ENCODE results near the gene HS2ST1.
A peak's percentile ranks its signal among the peaks of the same experiment; 100 is the strongest.
"Not testable (repeated sequence)": the region's sequence is repeated elsewhere in the genome, so short reads cannot be mapped to it uniquely, and the experiment has no call there.

The HS2ST1 gene

DNA sequence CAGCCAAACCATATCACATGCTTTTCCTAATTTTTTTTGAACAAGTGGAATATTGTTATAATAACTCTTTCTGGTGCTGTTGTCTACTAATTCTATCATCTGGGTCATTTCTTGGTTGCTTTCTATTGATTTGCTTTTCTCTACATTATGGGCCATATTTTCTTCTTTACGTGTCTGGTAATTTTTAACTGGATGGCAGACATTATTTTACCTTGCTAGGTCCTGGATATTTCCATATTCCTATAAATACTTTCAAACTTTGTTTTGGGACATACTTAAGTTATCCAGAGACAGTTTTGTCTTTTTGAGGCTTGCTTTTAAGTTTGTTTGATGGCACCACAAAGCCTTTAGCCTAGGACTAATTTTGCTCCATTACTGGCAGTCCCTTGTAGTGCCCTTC is 11.3 kb downstream of the HS2ST1 start:
- no peak for DNase-seq (ENCODE audit: low spot score)

DNA sequence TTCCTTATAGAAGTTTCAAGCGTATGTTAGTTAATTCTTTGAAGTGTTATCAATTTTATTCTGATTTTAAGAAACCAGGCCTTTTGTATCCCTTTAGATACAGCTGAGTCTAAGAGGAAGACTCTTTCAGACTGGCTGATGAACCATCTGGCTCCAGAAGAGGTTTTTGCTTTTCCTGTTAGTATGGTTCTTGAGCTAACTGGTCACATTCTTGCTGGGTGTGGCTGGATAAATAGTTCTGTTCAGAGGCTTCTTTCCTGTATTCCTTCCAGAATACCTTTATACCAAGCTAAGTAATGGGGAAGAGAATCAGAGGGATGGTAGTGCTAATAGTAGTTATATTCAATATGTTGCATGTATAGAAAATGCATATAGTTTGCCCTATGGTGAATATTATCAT is 12.4 kb downstream of the HS2ST1 start:
- DNase-seq (ENCODE audit: low spot score), result no peak

DNA sequence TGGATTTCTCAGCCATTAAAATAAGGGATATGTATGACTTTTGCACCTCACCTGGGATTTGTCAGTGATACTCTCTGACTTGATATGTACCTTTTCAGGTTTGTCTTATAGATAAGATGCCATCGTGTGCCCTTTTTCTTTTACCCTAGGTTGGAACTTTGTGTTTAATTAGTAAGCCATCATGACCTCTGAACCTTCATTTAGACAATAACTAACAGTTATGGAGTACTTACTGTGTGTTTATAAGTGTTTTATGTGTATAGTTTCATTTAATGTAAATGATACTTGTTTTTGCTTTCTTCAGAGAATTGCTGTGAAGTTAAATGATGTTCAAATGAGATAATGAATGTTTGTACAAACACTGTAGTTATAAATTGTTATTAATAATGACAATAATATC is 14.4 kb downstream of the HS2ST1 start:
- DNase-seq (ENCODE audit: low spot score), result no peak

DNA sequence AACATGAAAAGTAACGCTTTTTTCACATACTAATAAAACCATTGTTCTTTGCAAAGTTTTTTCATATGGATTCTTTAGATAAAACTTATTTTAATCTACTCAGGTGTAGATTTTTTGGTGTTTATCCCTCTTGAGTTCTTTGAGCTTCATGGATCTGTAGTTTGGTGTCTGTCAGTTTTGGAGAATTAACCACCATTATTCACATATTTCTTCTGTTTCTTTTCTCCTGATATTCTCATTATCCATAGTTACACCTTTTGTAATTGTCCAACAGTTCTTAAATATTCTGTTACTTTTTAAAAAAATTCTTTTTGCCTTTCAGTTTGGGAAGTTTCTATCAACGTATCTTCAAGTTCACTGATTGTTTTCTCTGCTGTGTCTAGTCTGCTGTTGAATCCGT is 18.6 kb downstream of the HS2ST1 start:
- DNase-seq (ENCODE audit: low spot score), result no peak

GRCh38 chr1:86933562-86934377 is 19.3 kb downstream of the HS2ST1 start:
- no peak for DNase-seq (ENCODE audit: low spot score)

- DNase-seq (ENCODE audit: low spot score), result no peak
These were observed 24.0 kb downstream of the HS2ST1 start for GRCh38 chr1:86938450-86938849.

DNA sequence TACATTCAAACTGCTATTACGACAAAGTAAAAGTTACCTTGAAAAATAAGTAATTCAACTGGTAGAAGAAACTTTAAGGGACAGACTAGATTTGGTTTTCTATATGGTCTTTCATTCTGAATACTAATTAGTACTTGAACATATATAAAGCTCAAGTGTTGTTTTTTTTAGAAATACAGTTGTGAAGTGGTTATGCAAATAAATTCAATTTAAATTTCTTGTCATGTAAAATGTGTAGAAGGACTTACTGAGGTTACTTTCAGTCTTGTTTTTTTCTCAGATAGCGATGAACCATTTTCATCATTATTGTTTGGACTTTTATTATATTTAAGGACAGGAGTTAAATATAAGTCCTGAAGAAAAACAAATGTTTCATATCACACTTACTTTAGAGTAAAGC is 24.4 kb downstream of the HS2ST1 start:
- DNase-seq (ENCODE audit: low spot score), result no peak

DNA sequence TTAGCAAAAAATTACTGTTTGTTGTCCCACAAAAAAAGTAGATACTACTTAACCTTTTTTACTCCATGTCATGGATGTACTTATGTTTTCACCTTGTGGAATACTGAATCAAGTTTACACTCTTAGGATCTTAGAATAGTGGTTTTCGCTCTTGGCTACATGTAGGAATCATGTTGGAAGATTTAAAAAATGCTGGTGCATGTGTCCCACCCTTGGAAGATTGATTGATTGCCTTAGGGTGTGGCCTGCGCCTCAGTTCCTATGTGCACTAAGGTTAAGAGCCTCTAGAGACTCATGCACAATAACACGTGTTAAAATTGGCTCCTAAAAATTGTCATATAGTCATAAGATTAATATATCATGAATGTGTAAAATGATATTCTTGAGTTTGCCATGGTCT is 25.0 kb downstream of the HS2ST1 start:
- DNase-seq (ENCODE audit: low spot score), result no peak

- no peak for DNase-seq (ENCODE audit: low spot score)
These were observed 26.2 kb downstream of the HS2ST1 start for GRCh38 chr1:86940599-86940998.

DNA sequence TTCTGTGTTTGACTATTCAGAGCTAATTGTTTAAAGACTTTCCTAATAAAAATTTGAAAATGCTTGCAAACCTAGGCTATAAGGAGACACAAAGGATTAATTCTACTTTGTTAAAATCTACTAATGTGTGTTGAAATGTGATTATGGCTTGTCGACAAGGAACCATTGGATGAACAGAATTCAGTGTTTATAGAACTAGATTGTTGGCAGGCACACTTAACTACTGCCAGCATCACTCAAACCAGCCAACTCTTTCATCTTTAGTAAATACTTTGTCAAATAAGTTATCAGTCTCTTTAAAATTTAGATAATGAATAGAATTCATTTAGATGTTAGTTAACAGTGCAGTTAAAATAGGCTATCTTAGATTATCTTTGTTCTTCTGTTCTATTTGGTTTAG is 27.6 kb downstream of the HS2ST1 start:
- DNase-seq (ENCODE audit: low spot score), result no peak

- DNase-seq (ENCODE audit: low spot score), result no peak
These were observed 28.3 kb downstream of the HS2ST1 start for GRCh38 chr1:86942743-86943142.

DNA sequence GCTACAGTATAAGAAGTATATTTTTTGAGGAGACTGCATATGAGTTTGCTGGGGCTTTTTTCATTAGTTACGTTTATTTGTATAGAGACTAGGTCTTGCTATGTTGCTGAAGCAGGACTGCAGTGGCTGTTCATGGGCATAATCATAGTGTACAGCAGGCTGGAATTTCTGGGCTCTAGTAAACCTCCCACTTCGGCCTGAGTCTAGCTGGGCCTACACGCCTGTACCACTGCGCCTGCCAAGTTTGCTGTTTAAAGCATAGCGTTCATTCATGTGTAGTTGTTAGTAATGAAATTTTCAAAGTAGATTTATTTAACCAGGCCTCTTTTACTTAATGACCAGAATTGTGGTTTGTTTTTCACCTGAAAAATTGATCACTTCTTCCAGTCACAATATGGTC is 33.8 kb downstream of the HS2ST1 start:
- DNase-seq (ENCODE audit: low spot score), result no peak

- no peak for DNase-seq (ENCODE audit: low spot score)
These were observed 36.4 kb downstream of the HS2ST1 start for GRCh38 chr1:86950712-86951419.

GRCh38 chr1:86951430-86951829 is 37.0 kb downstream of the HS2ST1 start:
- no peak for DNase-seq (ENCODE audit: low spot score)

DNA sequence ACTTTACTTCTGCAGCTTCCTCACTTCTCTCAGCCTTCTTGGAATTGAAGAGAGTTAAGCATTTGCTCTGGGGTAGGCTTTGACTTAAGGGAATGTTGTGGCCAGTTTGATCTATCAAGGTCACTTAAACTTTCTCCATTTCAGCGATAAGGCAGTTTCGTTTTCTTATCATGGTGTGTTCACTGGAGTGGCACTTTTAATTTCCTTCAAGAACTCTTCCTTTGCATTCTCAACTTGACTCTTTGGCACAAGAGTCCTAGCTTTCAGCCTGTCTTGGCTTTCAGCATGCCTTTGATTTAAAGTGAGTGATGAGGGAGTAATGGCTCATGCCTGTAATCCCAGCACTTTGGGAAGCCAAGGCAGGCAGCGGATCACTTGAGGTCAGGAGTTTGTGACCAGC is 38.7 kb downstream of the HS2ST1 start:
- DNase-seq (ENCODE audit: low spot score), result no peak

DNA sequence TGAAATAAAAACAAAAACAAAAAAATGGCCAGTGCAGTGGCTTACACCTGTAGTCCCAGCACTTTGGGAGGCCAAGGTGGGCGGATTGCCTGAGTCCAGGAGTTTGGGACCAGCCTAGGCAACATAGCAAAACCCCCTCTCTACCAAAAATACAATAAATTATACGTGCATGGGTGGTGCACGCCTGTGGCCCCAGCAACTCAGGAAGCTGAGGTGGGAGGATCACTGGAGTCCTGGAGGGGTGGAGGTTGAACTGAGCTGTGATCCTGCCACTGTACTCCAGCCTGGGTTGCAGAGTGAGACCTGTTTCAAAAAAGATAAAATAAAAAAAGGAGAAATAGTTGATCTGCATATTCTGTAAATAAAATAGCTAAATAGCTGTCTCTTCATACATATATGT is 41.2 kb downstream of the HS2ST1 start:
- no peak for DNase-seq (ENCODE audit: low spot score)

DNA sequence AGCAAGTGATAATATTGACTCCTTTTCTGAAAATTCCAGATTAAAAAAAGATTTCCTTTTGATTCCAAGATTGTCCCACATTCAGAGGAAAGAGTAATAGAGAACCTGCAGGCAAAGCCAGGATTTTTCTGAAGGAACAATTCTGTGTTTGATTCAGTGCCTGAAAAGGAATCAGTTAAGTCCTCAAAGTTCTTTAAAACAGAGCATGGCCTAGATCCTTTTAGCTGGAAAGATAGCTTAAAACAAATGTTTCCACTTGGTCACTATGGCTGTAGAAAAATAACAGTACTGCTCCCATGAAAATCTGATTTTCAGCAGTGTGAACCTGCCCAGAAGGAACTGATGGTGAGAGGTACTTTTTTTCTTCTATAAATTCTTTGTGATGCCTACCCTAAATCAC is 41.8 kb downstream of the HS2ST1 start:
- DNase-seq (ENCODE audit: low spot score), result no peak

DNA sequence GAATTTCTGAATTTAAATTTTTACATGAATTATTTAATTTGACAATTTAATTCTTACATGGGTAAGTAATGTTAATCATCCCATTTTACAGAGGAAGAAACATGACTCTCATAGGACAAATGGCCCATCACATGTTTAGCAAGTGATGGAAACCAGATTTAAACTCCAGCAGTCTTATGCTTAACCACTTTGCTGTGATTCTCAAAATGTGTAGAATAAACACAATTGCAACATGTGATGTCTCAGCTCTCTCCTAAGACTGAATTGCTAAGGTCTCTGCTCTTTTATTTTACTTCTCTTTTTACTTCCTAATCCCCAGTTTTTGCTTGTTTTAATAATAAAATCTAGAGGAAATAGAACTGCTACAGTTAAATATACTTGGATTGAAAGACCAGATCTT is 42.8 kb downstream of the HS2ST1 start:
- no peak for DNase-seq (ENCODE audit: low spot score)

GRCh38 chr1:86960548-86960947 is 46.1 kb downstream of the HS2ST1 start:
- DNase-seq (ENCODE audit: low spot score), result no peak

DNA sequence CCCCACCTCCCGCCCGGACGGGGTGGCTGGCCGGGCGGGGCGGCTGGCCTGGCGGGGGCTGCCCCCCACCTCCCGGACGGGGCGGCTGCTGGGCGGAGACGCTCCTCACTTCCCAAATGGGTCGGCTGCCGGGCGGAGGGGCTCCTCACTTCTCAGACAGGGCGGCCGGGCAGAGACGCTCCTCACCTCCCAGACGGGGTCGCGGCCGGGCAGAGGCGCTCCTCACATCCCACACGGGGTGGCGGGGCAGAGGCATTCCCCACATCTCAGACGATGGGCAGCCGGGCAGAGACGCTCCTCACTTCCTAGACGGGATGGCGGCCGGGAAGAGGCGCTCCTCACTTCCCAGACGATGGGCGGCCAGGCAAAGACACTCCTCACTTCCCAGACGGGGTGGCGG is 49.4 kb downstream of the HS2ST1 start:
- DNase-seq (ENCODE audit: low spot score), result not testable (repeated sequence)

DNA sequence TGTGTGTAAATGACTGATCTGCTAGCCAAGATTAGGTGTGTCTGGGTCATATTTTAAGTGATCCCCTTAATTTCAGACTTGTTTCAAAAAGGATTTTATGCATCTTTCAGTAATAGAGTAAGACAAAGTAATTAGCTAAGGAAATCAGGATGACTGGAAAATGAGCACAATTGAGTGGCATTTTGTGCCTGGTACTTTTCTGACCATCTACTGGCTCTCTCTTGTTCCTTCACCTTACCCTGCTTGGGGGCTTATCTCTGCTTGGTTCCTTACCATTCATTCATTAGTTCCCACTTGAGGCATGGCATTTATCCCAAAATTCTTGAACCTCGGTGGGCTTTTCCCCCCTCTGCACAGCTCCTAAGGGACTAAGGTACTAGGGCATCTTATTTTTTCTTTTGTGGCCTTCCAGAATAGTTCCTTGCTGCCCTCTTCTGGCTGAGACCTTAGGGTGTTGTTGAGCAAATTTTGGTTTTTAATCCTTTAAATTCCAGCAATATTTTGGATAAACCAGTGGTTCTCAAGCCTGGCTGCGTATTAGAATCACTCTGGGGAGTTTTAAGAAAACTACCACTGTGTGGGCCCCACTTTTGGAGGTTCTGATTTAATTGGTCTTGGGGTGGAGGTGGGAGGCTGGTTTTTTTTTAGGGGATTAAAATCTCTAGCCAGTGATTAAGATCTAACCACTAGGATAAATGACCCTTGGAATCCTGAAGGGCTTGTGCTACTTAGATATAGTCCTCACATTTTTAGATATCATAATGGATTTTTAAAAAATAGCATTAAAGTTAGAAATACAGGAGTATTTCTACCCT is 50.8 kb downstream of the HS2ST1 start:
- DNase-seq (ENCODE audit: low spot score), result peak; percentile 13

- no peak for DNase-seq (ENCODE audit: low spot score)
These were observed 51.4 kb downstream of the HS2ST1 start for GRCh38 chr1:86965827-86966182.

GRCh38 chr1:86970938-86971337 is 56.5 kb downstream of the HS2ST1 start:
- DNase-seq (ENCODE audit: low spot score), result no peak

Measured in LoVo (cell line).